Suppressor macrophage (primary cell): ENCODE results near the gene AGBL4.

ENCODE experiments used
- DNase-seq, 4 experiments: peaks; one replicate each; pipeline ENCODE4 v3.0.0-alpha.2; 2020 to 2022

The AGBL4 gene

GRCh38 chr1:48939828-48940227 lies 1083.9 kb downstream of the AGBL4 start:
- no peak for DNase-seq

- DNase-seq: no peak
These were observed 1084.7 kb downstream of the AGBL4 start for GRCh38 chr1:48939042-48939441.

GRCh38 chr1:48937732-48938131 lies 1086.0 kb downstream of the AGBL4 start:
- no peak for DNase-seq

- no peak for DNase-seq
These were observed 1087.3 kb downstream of the AGBL4 start for GRCh38 chr1:48936436-48936835.

GRCh38 chr1:48932366-48932765 lies 1091.4 kb downstream of the AGBL4 start:
- no peak for DNase-seq

GRCh38 chr1:48931506-48932192 lies 1092.1 kb downstream of the AGBL4 start:
- no peak for DNase-seq

GRCh38 chr1:48930011-48930410 lies 1093.7 kb downstream of the AGBL4 start:
- DNase-seq: no peak

GRCh38 chr1:48924099-48924498 lies 1099.7 kb downstream of the AGBL4 start:
- no peak for DNase-seq

GRCh38 chr1:48923116-48923515 lies 1100.6 kb downstream of the AGBL4 start:
- no peak for DNase-seq

GRCh38 chr1:48920851-48921250 lies 1102.9 kb downstream of the AGBL4 start:
- no peak for DNase-seq

GRCh38 chr1:48917901-48918603 lies 1105.7 kb downstream of the AGBL4 start:
- no peak for DNase-seq

GRCh38 chr1:48917070-48917454 lies 1106.7 kb downstream of the AGBL4 start:
- no peak for DNase-seq

- peak; percentile 1 to 27 (median 20) for DNase-seq
These were observed 1107.4 kb downstream of the AGBL4 start for GRCh38 chr1:48916130-48917069.

GRCh38 chr1:48908606-48909005 lies 1115.1 kb downstream of the AGBL4 start:
- no peak for DNase-seq

GRCh38 chr1:48906729-48907128 lies 1117.0 kb downstream of the AGBL4 start:
- DNase-seq: no peak

GRCh38 chr1:48906164-48906563 lies 1117.6 kb downstream of the AGBL4 start:
- no peak for DNase-seq

- DNase-seq: no peak
These were observed 1120.5 kb downstream of the AGBL4 start for GRCh38 chr1:48903291-48903690.

- no peak for DNase-seq
These were observed 1124.9 kb downstream of the AGBL4 start for GRCh38 chr1:48898894-48899293.

- no peak for DNase-seq
These were observed 1134.1 kb downstream of the AGBL4 start for GRCh38 chr1:48889615-48890014.

- no peak for DNase-seq
These were observed 1134.7 kb downstream of the AGBL4 start for GRCh38 chr1:48889082-48889481.

GRCh38 chr1:48887796-48888195 lies 1136.0 kb downstream of the AGBL4 start:
- no peak for DNase-seq

- no peak for DNase-seq
These were observed 1141.7 kb downstream of the AGBL4 start for GRCh38 chr1:48882020-48882419.
